PC-3 (cell line): ENCODE measurements around the gene CDC42BPB. TPM values are rescaled to one million over a fixed set of nuclear protein-coding genes. Genes with fewer than 3 reads are reported as not detected.

Experiments used
- ATAC-seq: fragments of 200-7000 bp; cut with Tn5 transposase; 2 replicates; pipeline ENCODE4 v1.9.1; 2020; ENCODE audit warnings: mild to moderate bottlenecking, moderate library complexity
- BruUV-seq: library from RNA; stranded (reverse); fragments of 400-500 nt; replicated peaks from 2 replicates; lab custom pipeline; 2021; lab: Mats Ljungman, UMichigan
- CTCF ChIA-PET: fragments of 300-600 bp; sonication (Branson Sonifier 250); formaldehyde crosslinking; loops from one replicate; lab custom pipeline; 2022; ENCODE audit warnings: antibody characterized with exemption; lab: Charles Lee
- POLR2A ChIA-PET: fragments of 300-600 bp; sonication (Branson Sonifier 250); formaldehyde crosslinking; loops from one replicate; lab custom pipeline; 2022; ENCODE audit warnings: antibody characterized with exemption; ENCODE audit not compliant: unreplicated experiment; lab: Charles Lee
- DNase-seq: peaks from one replicate; pipeline ENCODE4 v3.0.0-alpha.2; 2015
- H2AFZ ChIP-seq: fragments of 300-600 bp; sonication (generic); 2 replicates; pipeline ENCODE4 v1.6.0; 2016; ENCODE audit warnings: antibody characterized with exemption, low read length
- H3F3A ChIP-seq: fragments of 300-600 bp; sonication (generic); one replicate; pipeline ENCODE4 v1.6.0; 2017; ENCODE audit warnings: antibody characterized with exemption, low read length, control low read depth, mild to moderate bottlenecking; ENCODE audit not compliant: unreplicated experiment
- H3K27ac ChIP-seq: fragments of 300-600 bp; sonication (generic); 2 replicates; pipeline ENCODE4 v1.5.1; 2016; ENCODE audit warnings: mild to moderate bottlenecking, low read length
- H3K27me3 ChIP-seq: fragments of 300-600 bp; sonication (generic); 2 replicates; pipeline ENCODE4 v1.6.1; 2016; ENCODE audit warnings: low read length, mixed read lengths
- H3K36me3 ChIP-seq: fragments of 300-600 bp; sonication (generic); 2 replicates; pipeline ENCODE4 v1.6.1; 2016; ENCODE audit warnings: low read depth, mixed run types, low read length, mixed read lengths
- H3K4me1 ChIP-seq: fragments of 300-600 bp; sonication (generic); 2 replicates; pipeline ENCODE4 v1.5.1; 2016; ENCODE audit warnings: low read length; ENCODE audit not compliant: insufficient read depth
- H3K4me2 ChIP-seq: fragments of 300-600 bp; sonication (generic); 2 replicates; pipeline ENCODE4 v1.6.0; 2016; ENCODE audit warnings: low read length
- H3K4me3 ChIP-seq: fragments of 300-600 bp; sonication (generic); 2 replicates; pipeline ENCODE4 v1.5.1; 2016; ENCODE audit warnings: mild to moderate bottlenecking, low read length, mixed read lengths
- H3K79me2 ChIP-seq: fragments of 300-600 bp; sonication (generic); 2 replicates; pipeline ENCODE4 v1.6.1; 2017; ENCODE audit warnings: low read length, mixed read lengths
- H3K9ac ChIP-seq: fragments of 300-600 bp; sonication (generic); 2 replicates; pipeline ENCODE4 v1.6.0; 2016; ENCODE audit warnings: mild to moderate bottlenecking, low read length
- H3K9me2 ChIP-seq: fragments of 300-600 bp; sonication (generic); replicated peaks from 2 replicates; pipeline ENCODE4 v1.6.1; 2016; ENCODE audit warnings: mixed run types, low read length, mixed read lengths
- H3K9me3 ChIP-seq: fragments of 300-600 bp; sonication (generic); 2 replicates; pipeline ENCODE4 v1.6.1; 2016; ENCODE audit warnings: low read length, mixed read lengths
- H4K20me1 ChIP-seq: fragments of 300-600 bp; sonication (generic); 2 replicates; pipeline ENCODE4 v1.6.1; 2016; ENCODE audit warnings: low read length, mixed read lengths
- CTCF ChIP-seq: fragments of 300-600 bp; sonication (generic); conservative IDR thresholded peaks from 2 replicates; pipeline ENCODE4 v1.5.1; 2017; ENCODE audit warnings: antibody characterized with exemption, low read depth, mild to moderate bottlenecking, low read length
- EZH2 ChIP-seq: fragments of 300-600 bp; sonication (generic); IDR thresholded peaks from one replicate; pipeline ENCODE4 v1.6.1; 2017; ENCODE audit warnings: antibody characterized with exemption, mild to moderate bottlenecking, low read length; ENCODE audit not compliant: unreplicated experiment
- EZH2phosphoT487 ChIP-seq: fragments of 300-600 bp; sonication (generic); IDR thresholded peaks from 2 replicates; pipeline ENCODE4 v1.6.1; 2018; ENCODE audit warnings: mild to moderate bottlenecking, antibody characterized with exemption, low read length, borderline replicate concordance
- intact Hi-C: fragments of 100-400 bp; cut with micrococcal nuclease; formaldehyde crosslinking; loops from 2 replicates; pipeline ENCODE4 v1.9.0; 2023
- total RNA-seq: library from RNA; depleted of rRNA; stranded (reverse); fragments of >200 nt; gene quantifications from 2 replicates; pipeline ENCODE4 v1.2.3, GENCODE V29; 2014

Gene CDC42BPB
- total RNA-seq, 1 experiment from 2014 or later: 73.0 TPM

- BruUV-seq: no TSS peak
- intact Hi-C loops: no loop called here
- Histone ChIP-seq H3K4me2 (no peak overlapping the region), H3K4me1 (peaks cover 28% of the 10 kb centered on the region), H3K36me3 (no peaks in the 10 kb centered on the region), H3K79me2 (peaks cover 94% of the 10 kb centered on the region), H3K27me3 (no peaks in the 10 kb centered on the region), H3K4me3 (no peak overlapping the region), H3K9ac (no peak overlapping the region), H3K9me3 (no peaks in the 10 kb centered on the region), H3K27ac (no peak overlapping the region), H3K9me2 (no peaks in the 10 kb centered on the region), H3F3A (no peaks in the 10 kb centered on the region), H2AFZ (no peak overlapping the region), H4K20me1 (peaks cover 4% of the 10 kb centered on the region; the same call in 1 of the 2 replicates)
- TF ChIP-seq EZH2 (no peak), CTCF (no peak), EZH2phosphoT487 (no peak)
- ChIA-PET CTCF (interaction anchor here (0.7 kb wide), 1 partner anchor 66 kb away, joined by 3 read pairs; no protein-coding TSS in a partner anchor), POLR2A (no interaction called here)
- no peak for ATAC-seq
- no peak for DNase-seq
Measured at GRCh38 chr14:103020271-103021170, 36.8 kb downstream of the CDC42BPB start.

- H3K27ac ChIP-seq: no peak overlapping the region
- BruUV-seq: no TSS peak
- ATAC-seq (no peak), DNase-seq (no peak)
- no peak overlapping the region for H3K9ac ChIP-seq
- no peak overlapping the region for H3K4me3 ChIP-seq
- H3K27me3 ChIP-seq: no peaks in the 10 kb centered on the region
- no peaks in the 10 kb centered on the region for H3F3A ChIP-seq
- no peaks in the 10 kb centered on the region for H3K36me3 ChIP-seq
- ChIA-PET CTCF (no interaction called here), POLR2A (no interaction called here)
- TF ChIP-seq CTCF: no peak
- TF ChIP-seq EZH2: no peak
- no peak for TF ChIP-seq EZH2phosphoT487
- intact Hi-C loops: no loop called here
- peaks cover 24% of the 10 kb centered on the region for H3K4me1 ChIP-seq
- no peaks in the 10 kb centered on the region for H3K9me2 ChIP-seq
- peaks cover 94% of the 10 kb centered on the region for H3K79me2 ChIP-seq
- peaks cover 4% of the 10 kb centered on the region; the same call in 1 of the 2 replicates for H4K20me1 ChIP-seq
- H3K9me3 ChIP-seq: no peaks in the 10 kb centered on the region
- no peak overlapping the region for H3K4me2 ChIP-seq
- no peak overlapping the region for H2AFZ ChIP-seq
Measured at GRCh38 chr14:103019826-103020225, 37.5 kb downstream of the CDC42BPB start.

- POLR2A ChIA-PET: no interaction called here
- no peak overlapping the region for H3K4me2 ChIP-seq
- H2AFZ ChIP-seq: no peak overlapping the region
- intact Hi-C loops: no loop called here
- no peaks in the 10 kb centered on the region for H3K9me2 ChIP-seq
- no peaks in the 10 kb centered on the region for H3K9me3 ChIP-seq
- peaks cover 94% of the 10 kb centered on the region for H3K79me2 ChIP-seq
- ATAC-seq (no peak), DNase-seq (no peak)
- H3K27ac ChIP-seq: no peak overlapping the region
- H3K4me1 ChIP-seq: peaks cover 24% of the 10 kb centered on the region
- no peak overlapping the region for H3K9ac ChIP-seq
- H4K20me1 ChIP-seq: peaks cover 4% of the 10 kb centered on the region; the same call in 1 of the 2 replicates
- H3K36me3 ChIP-seq: no peaks in the 10 kb centered on the region
- no peaks in the 10 kb centered on the region for H3K27me3 ChIP-seq
- TF ChIP-seq EZH2 (no peak), CTCF (no peak), EZH2phosphoT487 (no peak)
- CTCF ChIA-PET: no interaction called here
- no peak overlapping the region for H3K4me3 ChIP-seq
- BruUV-seq: no TSS peak
- no peaks in the 10 kb centered on the region for H3F3A ChIP-seq
Measured at GRCh38 chr14:103019236-103019635, 38.1 kb downstream of the CDC42BPB start.
